CD1c-positive myeloid dendritic cell (primary cell): ENCODE data around the gene OR2AG2.

Experiments
- DNase-seq: peaks from one replicate; pipeline ENCODE4 v3.0.0-alpha.2; 2016; ENCODE audit errors: extremely low spot score

OR2AG2 gene

GRCh38 chr11:6738590-6738989 lies 33.2 kb downstream of the OR2AG2 start:
- DNase-seq: no peak

- DNase-seq: peak; percentile 75
Measured at GRCh38 chr11:6737872-6738466, 33.8 kb downstream of the OR2AG2 start.

GRCh38 chr11:6736495-6737121 lies 35.2 kb downstream of the OR2AG2 start:
- DNase-seq: peak; percentile 68

- peak; percentile 30 for DNase-seq
Measured at GRCh38 chr11:6735306-6735705, 36.5 kb downstream of the OR2AG2 start.

- no peak for DNase-seq
Measured at GRCh38 chr11:6734616-6735015, 37.2 kb downstream of the OR2AG2 start.

GRCh38 chr11:6733326-6734275 lies 38.2 kb downstream of the OR2AG2 start:
- no peak for DNase-seq

- DNase-seq: no peak
Measured at GRCh38 chr11:6727971-6728760, 43.6 kb downstream of the OR2AG2 start.

GRCh38 chr11:6725386-6725896 lies 46.3 kb downstream of the OR2AG2 start:
- DNase-seq: no peak

GRCh38 chr11:6724013-6724412 lies 47.8 kb downstream of the OR2AG2 start:
- no peak for DNase-seq

- DNase-seq: no peak
Measured at GRCh38 chr11:6721343-6721742, 50.4 kb downstream of the OR2AG2 start.

- no peak for DNase-seq
Measured at GRCh38 chr11:6719576-6719975, 52.2 kb downstream of the OR2AG2 start.

GRCh38 chr11:6717426-6717825 lies 54.4 kb downstream of the OR2AG2 start:
- peak; percentile 64 for DNase-seq
